Fibroblast of lung (primary cell): ENCODE data around the gene TLR1.

Experiments
- CTCF ChIP-seq, 2 donors: IDR thresholded peaks in 1 of 2; conservative IDR thresholded peaks in 1 of 2; 1 replicate in 1 of 2; 2 replicates in 1 of 2; pipeline ENCODE4 v1.5.1; 2011 to 2012; ENCODE audit warnings: low read length in 2 of 2, control low read depth in 1 of 2, inconsistent platforms in 1 of 2, low read depth in 1 of 2, mild to moderate bottlenecking in 1 of 2
- EZH2 ChIP-seq: IDR thresholded peaks from 2 replicates; pipeline ENCODE4 v1.5.1; 2012; ENCODE audit warnings: low read length, control low read depth, mild to moderate bottlenecking; ENCODE audit errors: missing control alignments

GRCh38 chr4:38814386-38814785, 9.8 kb upstream of the TLR1 start:
- no peak for TF ChIP-seq CTCF (conservative IDR thresholded peaks at IDR 0.05 in 1 of 2, IDR thresholded peaks at IDR 0.05 in 1 of 2; ENCODE audit: low read depth in 1 of 2, low read length in 2 of 2)
- no peak for TF ChIP-seq EZH2
